Small intestine (tissue), 7 donors: ENCODE measurements around the gene LILRB1. TPM values are rescaled to one million over a fixed set of nuclear protein-coding genes. Genes with fewer than 3 reads are reported as not detected.

Source experiments
- DNase-seq, 2 donors: peaks; one replicate each; pipeline versions ENCODE4 v3.0.0 to v3.0.0-alpha.2; 2013
- FAIRE-seq: peaks from 2 replicates; lab custom pipeline; 2012; peaks lifted over from hg19 to GRCh38; lab: Jason Lieb, UNC
- H3K27ac ChIP-seq, 3 donors: one replicate each; pipeline ENCODE4 v1.5.1; 2013; ENCODE audit warnings: low read length in 2 of 3, mild to moderate bottlenecking in 2 of 3, control low read depth in 1 of 3, inconsistent platforms in 1 of 3, low read depth in 1 of 3, moderate library complexity in 1 of 3
- H3K27me3 ChIP-seq, 3 donors: one replicate each; pipeline ENCODE4 v1.6.1; 2013; ENCODE audit warnings: low read length in 3 of 3, inconsistent platforms in 1 of 3; ENCODE audit not compliant: control insufficient read depth in 3 of 3, insufficient read depth in 3 of 3
- H3K36me3 ChIP-seq, 3 donors: one replicate each; pipeline ENCODE4 v1.6.1; 2013; ENCODE audit warnings: low read length in 3 of 3, inconsistent platforms in 1 of 3, low read depth in 1 of 3, mild to moderate bottlenecking in 1 of 3, moderate library complexity in 1 of 3; ENCODE audit not compliant: control insufficient read depth in 3 of 3, insufficient read depth in 2 of 3
- H3K4me1 ChIP-seq, 3 donors: one replicate each; pipeline ENCODE4 v1.6.1; 2013; ENCODE audit warnings: low read length in 2 of 3, inconsistent platforms in 1 of 3, low read depth in 1 of 3, mild to moderate bottlenecking in 1 of 3, moderate library complexity in 1 of 3; ENCODE audit not compliant: control insufficient read depth in 3 of 3, insufficient read depth in 2 of 3
- H3K4me3 ChIP-seq, 3 donors: one replicate each; pipeline ENCODE4 v1.5.1; 2013; ENCODE audit warnings: low read length in 3 of 3, control low read depth in 1 of 3, inconsistent platforms in 1 of 3, low read depth in 1 of 3, mild to moderate bottlenecking in 1 of 3, moderate library complexity in 1 of 3
- H3K9me3 ChIP-seq, 2 donors: one replicate each; pipeline ENCODE4 v1.6.1; 2013; ENCODE audit warnings: low read depth in 1 of 2, low read length in 1 of 2; ENCODE audit not compliant: control insufficient read depth in 2 of 2, insufficient read depth in 1 of 2
- WGBS, 3 donors: extraction: QIAGEN DNeasy Blood & Tissue Kit; methylation state at CpG; one replicate each; pipeline ENCODE4 v1.1.7; 2013; 5-methylcytosine and 5-hydroxymethylcytosine counted together
- polyA plus RNA-seq, 4 donors: library from polyadenylated mRNA; stranded (reverse) in 3 of 4; unstranded in 1 of 4; fragments of 200-250 nt in 3 of 4; fragments of 120-200 nt in 1 of 4; gene quantifications; one replicate each; pipeline versions ENCODE4 v1.2.1 to v1.2.3, GENCODE V29; 2013
- donor health status: healthy with polysubstance abuse.
- donor health status: control.
- donor health status: control.
- donor health status: Bipolar disorder and iron deficiency.
- donor health status: healthy.

LILRB1 gene
- polyA plus RNA-seq, 4 donors: 0.45 to 3.5 (median 1.8) TPM

- DNase-seq: no peak
- WGBS, 3 donors: 56 to 69% (median 67%) methylated on average over 4 to 5 of the region's 5 CpGs
- Histone ChIP-seq H3K9me3 (no peaks in the 10 kb centered on the region), H3K36me3 (no peaks in the 10 kb centered on the region), H3K27ac (no peak overlapping the region), H3K27me3 (no peaks in the 10 kb centered on the region), H3K4me1 (no peaks in the 10 kb centered on the region), H3K4me3 (no peak overlapping the region)
- FAIRE-seq: no peak
These were observed 13.8 kb downstream of the LILRB1 start for GRCh38 chr19:54644056-54644455.

- no peak for DNase-seq
- no peaks in the 10 kb centered on the region for H3K36me3 ChIP-seq
- FAIRE-seq: no peak
- no peak overlapping the region for H3K4me3 ChIP-seq
- H3K9me3 ChIP-seq: no peaks in the 10 kb centered on the region
- 87 to 90% (median 87%) methylated on average over 19 of the region's 19 CpGs for WGBS, 3 donors
- no peaks in the 10 kb centered on the region for H3K27me3 ChIP-seq
- no peak overlapping the region for H3K27ac ChIP-seq
- H3K4me1 ChIP-seq: no peaks in the 10 kb centered on the region
These were observed 16.1 kb downstream of the LILRB1 start for GRCh38 chr19:54646331-54646841.

- no peaks in the 10 kb centered on the region for H3K4me1 ChIP-seq
- no peak overlapping the region for H3K27ac ChIP-seq
- H3K36me3 ChIP-seq: no peaks in the 10 kb centered on the region
- FAIRE-seq (no peak), DNase-seq (no peak)
- H3K9me3 ChIP-seq: no peaks in the 10 kb centered on the region
- peaks cover 0 to 1% (median 0%) of the 10 kb centered on the region in 3 donors for H3K27me3 ChIP-seq
- H3K4me3 ChIP-seq: no peak overlapping the region
- 44 to 59% (median 56%) methylated on average over 4 of the region's 4 CpGs for WGBS, 3 donors
These were observed 17.8 kb downstream of the LILRB1 start for GRCh38 chr19:54648129-54648528.

GRCh38 chr19:54650108-54650655 is 19.9 kb downstream of the LILRB1 start:
- no peak overlapping the region for H3K4me3 ChIP-seq
- DNase-seq (no peak), FAIRE-seq (no peak)
- H3K27ac ChIP-seq: no peak overlapping the region
- 79 to 89% (median 89%) methylated on average over 5 to 6 of the region's 6 CpGs for WGBS, 3 donors
- H3K9me3 ChIP-seq: no peaks in the 10 kb centered on the region
- H3K27me3 ChIP-seq: peaks cover 0 to 1% (median 0%) of the 10 kb centered on the region in 3 donors
- no peaks in the 10 kb centered on the region for H3K36me3 ChIP-seq
- no peaks in the 10 kb centered on the region for H3K4me1 ChIP-seq

- 29 to 34% (median 31%) methylated on average over 6 of the region's 6 CpGs for WGBS, 3 donors
These were observed 23.0 kb downstream of the LILRB1 start for GRCh38 chr19:54653181-54653809.

GRCh38 chr19:54654447-54655321 is 24.4 kb downstream of the LILRB1 start:
- WGBS, 3 donors: 65 to 74% (median 69%) methylated on average over 14 of the region's 14 CpGs
- DNase-seq (no peak), FAIRE-seq (no peak)

More at GRCh38 chr19:54653181-54653809, 23.0 kb downstream of the LILRB1 start:
- H3K36me3 ChIP-seq: no peaks in the 10 kb centered on the region
- H3K27ac ChIP-seq: no peak overlapping the region
- no peak for FAIRE-seq
- peaks cover 0 to 1% (median 0%) of the 10 kb centered on the region in 3 donors for H3K27me3 ChIP-seq
- peak in 1 of 2 donors; percentile 17 for DNase-seq
- H3K9me3 ChIP-seq: no peaks in the 10 kb centered on the region
- no peak overlapping the region for H3K4me3 ChIP-seq
- H3K4me1 ChIP-seq: no peaks in the 10 kb centered on the region

GRCh38 chr19:54659300-54659699 is 29.0 kb downstream of the LILRB1 start:
- no peaks in the 10 kb centered on the region for H3K4me1 ChIP-seq
- FAIRE-seq (no peak), DNase-seq (no peak)
- H3K9me3 ChIP-seq: peaks cover 0 to 3% of the 10 kb centered on the region in 2 donors
- H3K27ac ChIP-seq: no peak overlapping the region
- no peaks in the 10 kb centered on the region for H3K27me3 ChIP-seq
- 75 to 80% (median 79%) methylated on average over 6 of the region's 6 CpGs for WGBS, 3 donors
- no peak overlapping the region for H3K4me3 ChIP-seq
- H3K36me3 ChIP-seq: no peaks in the 10 kb centered on the region

More at GRCh38 chr19:54654447-54655321, 24.4 kb downstream of the LILRB1 start:
- H3K27ac ChIP-seq: no peak overlapping the region
- no peaks in the 10 kb centered on the region for H3K36me3 ChIP-seq
- H3K9me3 ChIP-seq: no peaks in the 10 kb centered on the region
- peaks cover 0 to 1% (median 0%) of the 10 kb centered on the region in 3 donors for H3K27me3 ChIP-seq
- H3K4me3 ChIP-seq: no peak overlapping the region
- no peaks in the 10 kb centered on the region for H3K4me1 ChIP-seq

GRCh38 chr19:54660306-54660705 is 30.0 kb downstream of the LILRB1 start:
- WGBS, 3 donors: 76 to 85% (median 80%) methylated on average over 5 of the region's 5 CpGs
- Histone ChIP-seq H3K4me3 (no peak overlapping the region), H3K9me3 (peaks cover 0 to 3% of the 10 kb centered on the region in 2 donors), H3K4me1 (no peaks in the 10 kb centered on the region), H3K27me3 (no peaks in the 10 kb centered on the region), H3K27ac (no peak overlapping the region), H3K36me3 (no peaks in the 10 kb centered on the region)
- DNase-seq (no peak), FAIRE-seq (no peak)
